Measurements from ENCODE around the gene STX3.

Gene STX3

GRCh38 chr11:59754859-59755700, at the start of gene STX3:
Gene STX3, plus strand, starts transcription at chr11:59755376. Its CDS starts 230 bp downstream, at chr11:59755606.
- peak; percentile 86 for DNase-seq (ENCODE audit: low spot score)

DNA sequence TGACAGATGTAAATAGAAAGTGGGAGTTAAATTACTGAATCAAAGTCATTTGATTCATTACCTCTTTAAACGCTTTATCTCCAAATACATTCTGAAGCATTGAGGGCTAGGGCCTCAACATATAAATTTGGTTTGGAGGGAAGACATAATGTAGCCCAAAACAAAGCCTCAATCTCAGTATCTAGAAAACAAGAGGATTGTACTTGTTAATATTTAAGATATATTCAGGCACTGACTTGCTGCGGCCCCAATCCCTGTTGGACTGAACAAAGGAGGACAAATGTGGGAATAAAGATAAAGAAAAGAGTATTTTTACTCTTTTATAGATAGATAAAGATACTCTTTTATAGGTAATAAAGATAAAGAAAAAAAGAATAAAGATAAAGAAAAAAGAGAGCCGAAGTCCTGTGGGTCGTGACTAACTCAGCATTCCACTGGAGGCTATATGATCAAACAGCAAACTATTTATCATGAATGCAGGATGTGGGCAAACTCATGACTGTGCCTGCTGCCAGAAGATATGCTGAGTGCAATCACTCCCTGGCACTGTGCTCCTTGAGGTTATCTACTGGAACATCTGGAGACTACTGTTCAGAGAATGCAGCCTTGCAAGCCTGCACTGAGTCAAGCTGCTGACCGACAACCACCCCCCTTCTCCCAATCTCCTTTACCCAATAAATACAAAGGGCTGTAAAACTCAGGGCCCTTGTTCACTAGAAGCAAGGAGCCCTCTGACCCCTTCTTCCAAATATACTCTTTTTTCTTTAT, 48.5 kb upstream of the STX3 start:
- peak; percentile 52 for DNase-seq (ENCODE audit: low spot score)

GRCh38 chr11:59707371-59707770, 47.8 kb upstream of the STX3 start:
- DNase-seq (ENCODE audit: low spot score): no peak

DNA sequence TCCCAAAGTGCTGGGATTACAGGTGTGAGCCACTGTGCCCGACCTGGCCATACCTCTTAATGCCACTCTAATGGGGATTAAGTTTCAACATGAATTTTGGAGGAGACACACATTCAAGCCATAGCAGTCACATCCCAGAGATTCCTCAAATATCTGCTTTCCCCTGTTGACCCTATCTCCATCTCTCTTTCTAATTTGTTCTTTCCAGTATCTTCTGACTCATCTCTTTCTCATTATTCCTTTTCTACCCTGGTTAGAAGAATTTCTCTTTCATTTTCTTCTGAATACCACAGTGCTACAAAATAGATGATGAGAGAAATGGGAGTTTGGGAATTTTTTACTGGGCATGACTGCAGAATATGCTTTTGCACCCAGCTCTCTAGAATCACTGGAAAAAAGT, 46.6 kb upstream of the STX3 start:
- DNase-seq (ENCODE audit: low spot score): peak; percentile 16

DNA sequence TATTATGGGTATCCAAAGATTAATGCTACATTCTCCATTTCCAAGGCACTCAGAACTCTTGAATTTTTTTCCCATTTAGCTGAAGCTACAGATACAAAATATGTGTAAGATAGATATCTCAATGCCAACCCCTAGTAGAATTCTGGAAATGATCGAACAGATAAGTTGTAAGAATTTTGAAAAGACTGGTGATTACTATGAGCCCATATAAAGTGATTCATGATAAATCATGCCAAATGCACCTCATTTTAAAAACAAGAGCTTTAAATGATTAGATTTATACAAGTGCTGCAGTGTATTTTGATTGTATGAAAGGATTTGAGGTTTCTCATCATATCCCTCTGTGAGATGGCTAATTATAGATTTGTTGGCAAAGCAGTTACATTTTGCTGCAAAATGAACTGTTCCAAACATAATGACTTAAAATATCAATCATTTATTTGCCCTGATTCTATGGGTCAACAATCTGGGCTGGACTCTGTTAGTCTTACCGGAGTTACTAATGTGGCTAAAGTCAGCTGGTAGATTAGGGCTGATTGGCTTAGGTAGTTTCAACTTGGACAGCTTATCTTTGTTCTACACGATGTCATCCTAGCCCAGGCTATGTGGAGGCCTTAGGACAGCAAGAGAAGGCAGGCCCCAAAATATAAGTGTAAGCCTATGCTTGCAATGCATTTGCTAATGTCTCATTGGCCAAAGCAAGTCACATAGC, 44.9 kb upstream of the STX3 start:
- no peak for DNase-seq (ENCODE audit: low spot score)

DNA sequence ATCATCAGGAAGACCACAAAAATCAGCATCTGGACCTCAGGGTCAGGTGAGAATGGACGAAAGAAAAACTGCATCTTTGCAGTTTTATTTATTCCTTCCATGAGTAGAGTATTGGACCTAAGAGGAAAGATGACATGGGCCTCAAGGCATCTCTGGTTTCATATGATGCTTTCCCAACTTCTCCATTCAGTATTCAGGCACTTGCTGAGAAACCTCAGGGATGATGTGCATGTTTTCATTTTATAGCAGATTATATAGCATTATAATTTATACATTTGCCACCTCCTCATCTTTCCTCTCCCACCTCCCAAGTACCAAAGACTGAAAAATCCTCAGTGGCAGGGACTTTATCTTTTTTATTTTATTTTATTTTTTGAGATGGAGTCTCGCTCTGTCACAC, 41.4 kb upstream of the STX3 start, which contains the start of gene OR10V1:
TSS of gene OR10V1 (minus strand) at position 101 of the 400 bp plus-strand sequence. CDS start at position 101, 0 bp downstream.
- DNase-seq (ENCODE audit: low spot score): no peak

- no peak for DNase-seq (ENCODE audit: low spot score)
Measured at GRCh38 chr11:59716051-59716450, 39.1 kb upstream of the STX3 start.

DNA sequence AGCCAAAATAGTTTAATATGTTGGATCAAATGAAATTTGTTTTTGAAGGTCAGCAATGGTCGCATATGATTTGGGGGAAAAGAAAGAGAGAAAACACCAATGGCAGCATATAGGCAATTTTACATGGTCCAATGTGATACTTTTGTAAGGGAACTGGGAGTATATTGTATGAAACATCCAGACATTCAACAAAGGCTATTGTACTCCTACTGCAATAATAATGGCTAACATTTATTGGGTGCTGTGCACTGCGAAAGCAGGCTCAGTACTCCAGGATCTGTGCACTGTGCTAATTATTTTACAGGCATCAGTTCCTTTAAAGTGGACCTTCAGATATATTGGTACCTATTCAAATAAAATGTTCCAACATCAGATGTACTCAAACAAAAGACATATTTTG, 35.6 kb upstream of the STX3 start:
- no peak for DNase-seq (ENCODE audit: low spot score)

- no peak for DNase-seq (ENCODE audit: low spot score)
Measured at GRCh38 chr11:59724066-59724465, 31.1 kb upstream of the STX3 start.

DNA sequence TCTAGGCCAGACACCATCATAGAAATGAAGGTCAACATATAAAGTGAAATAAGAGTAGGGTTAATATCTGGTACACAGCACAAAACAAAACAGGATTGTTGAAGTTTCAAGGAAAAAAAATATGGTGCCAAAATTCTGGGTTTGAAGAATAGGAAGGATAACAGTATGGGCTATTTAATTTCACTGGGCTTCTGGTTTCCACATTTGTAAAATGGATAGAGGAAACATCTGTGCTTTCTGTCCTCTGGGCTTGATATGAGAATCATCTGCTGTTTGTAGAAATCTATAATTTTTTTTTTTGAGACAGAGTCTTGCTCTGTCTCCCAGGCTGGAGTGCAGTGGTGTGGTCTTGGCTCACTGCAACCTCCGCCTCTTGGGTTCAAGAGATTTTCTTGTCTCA, 27.8 kb upstream of the STX3 start:
- no peak for DNase-seq (ENCODE audit: low spot score)

- no peak for DNase-seq (ENCODE audit: low spot score)
Measured at GRCh38 chr11:59728154-59728553, 27.0 kb upstream of the STX3 start.

GRCh38 chr11:59728913-59729312, 26.3 kb upstream of the STX3 start:
- no peak for DNase-seq (ENCODE audit: low spot score)

DNA sequence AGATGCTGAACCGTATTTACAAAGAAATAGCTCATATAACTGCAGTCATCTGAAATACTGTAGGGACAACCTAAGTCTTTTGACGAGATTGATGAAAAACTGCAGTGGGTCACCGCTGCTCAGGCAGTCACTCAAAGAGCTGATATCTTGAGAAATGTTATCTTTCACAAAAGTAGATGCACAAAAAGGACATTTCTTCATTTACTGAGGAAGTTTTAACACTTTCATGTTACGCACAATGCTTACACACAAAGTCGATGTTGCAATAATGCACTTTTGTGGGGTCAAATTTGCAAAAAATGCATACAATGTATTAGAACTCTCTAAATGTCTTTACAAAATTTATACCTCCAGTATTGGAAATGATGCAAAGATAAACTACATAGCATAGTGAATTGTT, 25.3 kb upstream of the STX3 start:
- DNase-seq (ENCODE audit: low spot score): no peak

DNA sequence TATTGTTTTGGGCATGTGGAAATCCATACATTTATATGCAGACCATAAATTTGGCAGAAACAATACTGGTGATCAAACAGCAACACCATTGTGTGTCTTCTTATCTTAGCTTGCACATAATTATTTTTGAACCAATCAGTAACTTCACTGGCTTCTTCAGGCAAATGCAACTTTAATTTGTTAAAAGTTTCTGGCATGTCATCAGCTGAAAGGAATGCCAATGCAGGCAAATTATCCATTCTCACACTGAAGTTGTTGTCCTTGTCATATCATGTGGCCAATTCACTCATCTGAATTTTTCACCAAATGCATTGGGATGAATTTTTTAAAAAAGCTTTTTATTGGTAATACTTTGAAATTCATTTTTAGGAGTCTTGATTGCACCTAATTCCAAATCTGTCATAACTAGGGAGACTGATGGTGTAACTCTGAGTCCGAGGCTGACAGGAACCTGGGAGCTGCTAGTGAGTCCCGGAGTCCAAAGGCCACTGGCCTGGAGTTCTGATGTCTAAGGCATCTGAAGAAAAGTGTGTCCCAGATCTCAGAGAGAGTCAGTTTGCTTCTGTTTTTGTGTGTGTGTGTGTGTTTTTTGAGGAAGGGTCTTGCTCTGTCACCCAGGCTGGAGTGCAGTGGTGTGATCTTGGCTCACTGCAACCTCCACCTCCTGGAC, 24.1 kb upstream of the STX3 start:
- no peak for DNase-seq (ENCODE audit: low spot score)

DNA sequence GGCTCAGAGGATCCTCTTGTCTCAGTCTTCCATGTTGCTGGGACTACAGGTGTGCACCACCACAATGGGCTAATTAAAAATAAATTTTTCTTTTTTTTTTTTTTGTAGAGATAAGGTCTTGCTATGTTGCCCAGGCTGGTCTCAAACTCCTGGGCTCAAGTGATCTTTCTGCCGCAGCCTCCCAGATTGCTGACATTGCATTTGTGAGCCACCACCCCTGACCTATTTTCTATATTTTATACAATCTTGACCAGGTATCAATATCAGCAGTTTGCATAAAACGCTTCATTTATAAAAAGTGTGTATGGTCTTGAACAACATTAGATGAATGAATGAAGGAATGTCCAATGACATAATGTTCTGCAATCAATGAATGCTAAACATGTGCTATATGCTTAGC, 9.1 kb upstream of the STX3 start:
- no peak for DNase-seq (ENCODE audit: low spot score)

DNA sequence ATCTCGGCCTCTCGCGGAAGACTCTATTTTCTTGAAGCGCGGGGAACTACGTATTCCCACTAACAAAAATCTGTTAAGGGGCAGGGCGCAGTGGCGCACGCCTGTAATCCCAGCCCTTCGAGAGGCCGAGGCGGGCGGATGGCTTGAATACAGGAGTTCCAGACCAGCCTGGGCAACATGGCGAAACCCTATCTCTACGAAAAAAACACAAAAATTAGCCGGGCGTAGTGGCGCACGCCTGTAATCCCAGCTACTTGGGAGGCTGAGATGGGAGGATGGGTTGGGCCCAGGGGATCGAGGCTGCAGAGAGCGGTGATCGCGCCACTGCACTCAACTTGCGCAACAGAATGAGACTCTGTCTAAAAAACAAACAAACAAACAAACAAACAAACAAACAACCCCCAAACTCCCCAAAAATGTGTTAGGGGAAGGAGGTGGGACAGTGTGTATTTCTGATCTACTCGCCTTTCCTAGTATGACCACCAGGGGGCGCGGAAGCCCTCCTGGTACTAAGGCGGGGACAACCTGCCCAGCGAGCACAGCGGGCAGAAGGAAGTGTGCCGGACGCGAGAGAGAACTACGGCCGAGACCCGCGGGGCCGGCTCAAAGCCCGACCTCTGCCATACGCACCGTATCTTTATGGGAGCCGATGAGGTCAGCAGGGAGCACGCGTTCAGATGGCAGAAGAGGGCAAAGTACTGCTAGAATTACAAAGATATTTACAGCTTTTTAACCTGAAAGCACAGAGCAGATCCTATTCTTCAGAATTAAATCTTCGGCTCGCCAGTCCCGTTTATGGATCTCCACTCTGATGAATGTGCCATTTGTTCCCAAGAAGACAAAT, 1.3 kb upstream of the STX3 start:
- peak; percentile 91 for DNase-seq (ENCODE audit: low spot score)

DNA sequence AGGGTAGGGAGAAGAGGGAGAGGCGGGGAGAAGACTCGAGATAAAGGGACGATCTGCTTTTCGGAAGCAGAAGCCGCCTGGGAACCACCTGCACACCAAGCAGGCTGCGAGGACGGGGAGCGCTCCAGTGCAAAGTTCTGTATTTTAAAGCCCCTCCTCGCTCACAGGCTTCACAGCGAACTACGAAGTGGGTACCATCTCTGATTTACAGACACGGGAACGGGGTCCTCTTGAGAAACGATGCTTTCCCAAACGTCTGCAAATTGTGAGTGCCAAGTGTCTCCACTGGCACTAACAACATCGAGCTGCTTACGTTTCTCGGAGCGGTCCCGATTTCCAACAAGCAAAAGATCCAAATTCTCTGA, 700 bp upstream of the STX3 start:
- peak; percentile 8 for DNase-seq (ENCODE audit: low spot score)

GRCh38 chr11:59755701-59756557, 753 bp downstream of the STX3 start:
- DNase-seq (ENCODE audit: low spot score): peak; percentile 84

DNA sequence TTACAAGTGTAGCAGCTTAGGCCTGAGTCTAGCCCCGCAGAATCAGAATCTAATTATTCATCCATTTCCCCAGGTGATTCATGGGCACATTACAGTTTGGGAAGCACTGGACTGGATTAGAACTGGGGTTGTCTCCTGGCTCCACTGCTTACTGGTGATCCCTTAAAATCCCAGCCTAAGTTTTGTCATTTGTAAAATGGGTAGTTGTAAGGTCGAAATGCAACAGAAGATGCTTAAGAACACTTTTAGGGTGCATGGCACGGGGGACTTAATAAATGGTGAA, 1.3 kb downstream of the STX3 start:
- no peak for DNase-seq (ENCODE audit: low spot score)

DNA sequence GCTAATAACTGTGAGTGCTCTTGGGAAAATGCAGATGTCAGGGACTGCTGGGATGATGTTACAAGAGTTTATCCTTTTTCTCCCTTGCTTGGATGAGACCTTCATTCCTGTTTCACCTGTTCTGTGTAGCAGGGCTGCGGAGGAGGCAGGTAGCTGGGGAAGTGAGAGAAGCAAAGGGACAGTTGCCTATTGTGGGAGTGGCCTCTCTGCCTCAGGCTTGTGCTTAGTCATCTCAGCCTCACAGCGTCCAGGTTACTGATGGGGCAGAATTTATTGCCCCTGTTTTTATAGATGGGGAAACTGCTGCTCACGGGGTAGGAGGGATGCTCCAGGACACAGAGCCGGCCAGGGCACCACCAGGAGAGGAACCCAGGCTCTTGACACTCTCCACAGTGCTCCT, 1.7 kb downstream of the STX3 start:
- no peak for DNase-seq (ENCODE audit: low spot score)

Data from AG08396 (cell line).